Measurements from ENCODE around the gene UGT1A10.
"Not testable (repeated sequence)": the region's sequence is repeated elsewhere in the genome, so short reads cannot be mapped to it uniquely, and the experiment has no call there.

The UGT1A10 gene

GRCh38 chr2:233698740-233699139, 62.5 kb downstream of the UGT1A10 start:
- DNase-seq = no peak

GRCh38 chr2:233699424-233700027, 63.3 kb downstream of the UGT1A10 start:
- no peak for DNase-seq

- no peak for DNase-seq
Observed at GRCh38 chr2:233700028-233700635, 63.9 kb downstream of the UGT1A10 start.

- DNase-seq = not testable (repeated sequence)
Observed at GRCh38 chr2:233700842-233701241, 64.6 kb downstream of the UGT1A10 start.

GRCh38 chr2:233702238-233702637, 66.0 kb downstream of the UGT1A10 start:
- no peak for DNase-seq

GRCh38 chr2:233705911-233706506, 69.8 kb downstream of the UGT1A10 start:
- no peak for DNase-seq

- no peak for DNase-seq
Observed at GRCh38 chr2:233706720-233707119, 70.5 kb downstream of the UGT1A10 start.

- no peak for DNase-seq
Observed at GRCh38 chr2:233707940-233708644, 71.8 kb downstream of the UGT1A10 start.

- DNase-seq = no peak
Observed at GRCh38 chr2:233708942-233709341, 72.7 kb downstream of the UGT1A10 start.

- peak; percentile 45 for DNase-seq
Observed at GRCh38 chr2:233711312-233712008, 75.2 kb downstream of the UGT1A10 start.

GRCh38 chr2:233712611-233713261, 76.5 kb downstream of the UGT1A10 start, which contains the start of gene UGT1A5:
UGT1A5 (plus strand) TSS chr2:233712907; CDS start chr2:233712992, 85 bp downstream.
- DNase-seq = no peak

GRCh38 chr2:233713262-233713615, 77.0 kb downstream of the UGT1A10 start:
- no peak for DNase-seq

- no peak for DNase-seq
Observed at GRCh38 chr2:233714121-233714520, 77.9 kb downstream of the UGT1A10 start.

- no peak for DNase-seq
Observed at GRCh38 chr2:233718552-233718951, 82.3 kb downstream of the UGT1A10 start, which contains the start of gene UGT1A4. UGT1A4 (plus strand) TSS chr2:233718736; CDS start chr2:233718821, 85 bp downstream.

- DNase-seq = no peak
Observed at GRCh38 chr2:233728723-233729301, 92.6 kb downstream of the UGT1A10 start, which contains the start of gene UGT1A3. UGT1A3 (plus strand) TSS chr2:233729042; CDS start chr2:233729127, 85 bp downstream.

- not testable (repeated sequence) for DNase-seq
Observed at GRCh38 chr2:233736868-233737653, 100.8 kb downstream of the UGT1A10 start.

GRCh38 chr2:233740870-233741269, 104.6 kb downstream of the UGT1A10 start:
- DNase-seq = no peak

- DNase-seq = no peak
Observed at GRCh38 chr2:233743464-233744259, 107.4 kb downstream of the UGT1A10 start.

- no peak for DNase-seq
Observed at GRCh38 chr2:233745073-233745755, 109.0 kb downstream of the UGT1A10 start.

- DNase-seq = not testable (repeated sequence)
Observed at GRCh38 chr2:233745838-233746237, 109.6 kb downstream of the UGT1A10 start.

Measured in inflammatory macrophage treated with lipopolysaccharide for 4 hours (primary cell).